Femur (tissue), 1 donor: ENCODE data around the gene BCL2.

Source experiments
- DNase-seq: peaks from one replicate; pipeline ENCODE4 v3.0.0-alpha.2; 2017

BCL2 gene

GRCh38 chr18:63307551-63308200, 11.9 kb downstream of the BCL2 start:
- no peak for DNase-seq

- no peak for DNase-seq
These were observed 12.6 kb downstream of the BCL2 start for GRCh38 chr18:63306819-63307550.

- no peak for DNase-seq
These were observed 13.3 kb downstream of the BCL2 start for GRCh38 chr18:63306249-63306648.

- no peak for DNase-seq
These were observed 16.0 kb downstream of the BCL2 start for GRCh38 chr18:63303547-63303946.

GRCh38 chr18:63302636-63303405, 16.7 kb downstream of the BCL2 start:
- DNase-seq = no peak

GRCh38 chr18:63302220-63302619, 17.3 kb downstream of the BCL2 start:
- DNase-seq = no peak

- no peak for DNase-seq
These were observed 18.1 kb downstream of the BCL2 start for GRCh38 chr18:63301434-63301833.

- DNase-seq = no peak
These were observed 19.5 kb downstream of the BCL2 start for GRCh38 chr18:63299837-63300745.

GRCh38 chr18:63298400-63299365, 20.9 kb downstream of the BCL2 start:
- DNase-seq = no peak

- DNase-seq = no peak
These were observed 21.7 kb downstream of the BCL2 start for GRCh38 chr18:63297687-63298399.

- no peak for DNase-seq
These were observed 25.6 kb downstream of the BCL2 start for GRCh38 chr18:63293935-63294334.

GRCh38 chr18:63292831-63293683, 26.5 kb downstream of the BCL2 start:
- DNase-seq = no peak

- no peak for DNase-seq
These were observed 28.3 kb downstream of the BCL2 start for GRCh38 chr18:63291278-63291677.

GRCh38 chr18:63290821-63291200, 28.8 kb downstream of the BCL2 start:
- no peak for DNase-seq

- DNase-seq = no peak
These were observed 29.3 kb downstream of the BCL2 start for GRCh38 chr18:63290166-63290820.

GRCh38 chr18:63288311-63288710, 31.3 kb downstream of the BCL2 start:
- DNase-seq = no peak

GRCh38 chr18:63287691-63288220, 31.8 kb downstream of the BCL2 start:
- DNase-seq = no peak

GRCh38 chr18:63286926-63287325, 32.6 kb downstream of the BCL2 start:
- DNase-seq = no peak
